ENCODE results near the gene EML4. TPM values are rescaled to one million over a fixed set of nuclear protein-coding genes. Genes with fewer than 3 reads are reported as not detected.

Gene EML4
- total RNA-seq, 2 donors from 2014 or later, result 4.4 to 9.3 TPM

- H3K9me3 ChIP-seq, result no peaks in the 10 kb centered on the region
- no peak for TF ChIP-seq CTCF (IDR thresholded peaks at IDR 0.05)
- H3K36me3 ChIP-seq, result no peaks in the 10 kb centered on the region
- no peaks in the 10 kb centered on the region for H3K27me3 ChIP-seq
- peak overlapping the region; percentile 32 to 95 for H3K4me3 ChIP-seq
- peaks cover 0 to 38% of the 10 kb centered on the region in 2 donors for H3K4me1 ChIP-seq
- peak overlapping the region; percentile 51 to 95 for H3K27ac ChIP-seq
- DNase-seq (ENCODE audit: low spot score), result no peak
Measured at GRCh38 chr2:42361728-42362283, 192.7 kb downstream of the EML4 start.

DNA sequence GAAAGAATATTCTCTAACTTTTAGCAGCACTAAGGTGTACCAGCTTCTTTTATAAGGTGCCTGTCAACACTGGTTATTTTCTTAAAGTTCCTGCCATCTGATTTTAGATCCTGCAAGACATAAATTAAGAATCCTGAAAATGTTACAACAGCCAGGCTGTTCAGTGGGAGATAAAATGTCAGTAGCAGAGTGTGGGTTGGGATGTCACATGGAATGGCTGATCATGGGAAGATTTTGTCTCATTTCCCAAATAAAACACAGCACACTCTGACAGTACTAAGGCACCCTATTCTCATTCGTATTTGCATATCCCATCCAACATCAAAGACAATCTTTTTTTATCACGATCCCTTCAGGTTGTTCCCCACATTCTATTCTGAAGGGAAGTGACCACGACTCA, 194.3 kb downstream of the EML4 start:
- no peak for TF ChIP-seq CTCF (IDR thresholded peaks at IDR 0.05)
- Histone ChIP-seq H3K9me3 (no peaks in the 10 kb centered on the region), H3K27ac (no peak overlapping the region), H3K4me3 (no peak overlapping the region), H3K27me3 (no peaks in the 10 kb centered on the region), H3K4me1 (peaks cover 0 to 26% of the 10 kb centered on the region in 2 donors), H3K36me3 (no peaks in the 10 kb centered on the region)
- DNase-seq (ENCODE audit: low spot score), result no peak

- H3K4me1 ChIP-seq, result peaks cover 0 to 14% of the 10 kb centered on the region in 2 donors
- H3K9me3 ChIP-seq, result no peaks in the 10 kb centered on the region
- no peak for TF ChIP-seq CTCF (IDR thresholded peaks at IDR 0.05)
- H3K4me3 ChIP-seq, result no peak overlapping the region
- DNase-seq (ENCODE audit: low spot score), result no peak
- no peaks in the 10 kb centered on the region for H3K36me3 ChIP-seq
- no peaks in the 10 kb centered on the region for H3K27me3 ChIP-seq
- no peak overlapping the region for H3K27ac ChIP-seq
Measured at GRCh38 chr2:42364658-42365057, 195.5 kb downstream of the EML4 start.

DNA sequence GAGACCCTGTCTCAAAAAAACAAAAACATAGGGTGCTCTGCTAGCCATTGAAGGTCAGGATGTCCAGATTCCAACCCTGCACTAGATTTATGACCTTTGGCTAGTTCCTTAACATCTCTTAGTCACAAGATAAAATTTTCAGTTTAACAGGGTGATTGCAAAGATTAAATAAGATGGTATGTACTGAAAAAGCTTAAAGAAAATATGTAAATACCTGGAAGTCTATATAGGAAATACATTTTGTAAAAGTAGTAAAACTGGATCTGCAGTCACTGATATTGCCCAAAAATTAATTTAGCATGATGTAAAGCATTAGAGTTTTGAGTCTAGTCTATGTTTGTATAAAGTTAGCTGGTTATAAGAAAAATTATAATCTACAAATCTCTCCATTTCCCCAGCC, 197.3 kb downstream of the EML4 start:
- peaks cover 0 to 6% of the 10 kb centered on the region in 2 donors for H3K4me1 ChIP-seq
- H3K9me3 ChIP-seq, result no peaks in the 10 kb centered on the region
- no peaks in the 10 kb centered on the region for H3K36me3 ChIP-seq
- no peak for TF ChIP-seq CTCF (IDR thresholded peaks at IDR 0.05)
- DNase-seq (ENCODE audit: low spot score), result no peak
- H3K4me3 ChIP-seq, result no peak overlapping the region
- no peak overlapping the region for H3K27ac ChIP-seq
- no peaks in the 10 kb centered on the region for H3K27me3 ChIP-seq

- H3K9me3 ChIP-seq, result no peaks in the 10 kb centered on the region
- H3K27ac ChIP-seq, result no peak overlapping the region
- no peak for DNase-seq (ENCODE audit: low spot score)
- no peaks in the 10 kb centered on the region for H3K27me3 ChIP-seq
- no peak overlapping the region for H3K4me3 ChIP-seq
- H3K36me3 ChIP-seq, result no peaks in the 10 kb centered on the region
- TF ChIP-seq CTCF (IDR thresholded peaks at IDR 0.05), result no peak
- no peaks in the 10 kb centered on the region for H3K4me1 ChIP-seq
Measured at GRCh38 chr2:42367835-42368234, 198.7 kb downstream of the EML4 start.
